Stimulated activated CD4-positive, alpha-beta T cell treated with anti-CD3 and anti-CD28 coated beads, Interleukin-4, amount 100 ng/mL, for 48 hours (primary cell): ENCODE results near the gene RSPRY1.
"Not testable (repeated sequence)": the region's sequence is repeated elsewhere in the genome, so short reads cannot be mapped to it uniquely, and the experiment has no call there.

Experiments used
- DNase-seq, 2 donors: peaks; one replicate each; pipeline ENCODE4 v3.0.0-alpha.2; 2020; ENCODE audit warnings: low read depth in 2 of 2

Gene RSPRY1

GRCh38 chr16:57255686-57256415 lies 69.7 kb downstream of the RSPRY1 start:
- DNase-seq = no peak

- DNase-seq = no peak
Observed at GRCh38 chr16:57256601-57257395, 70.7 kb downstream of the RSPRY1 start.

GRCh38 chr16:57257455-57258070 lies 71.4 kb downstream of the RSPRY1 start:
- no peak for DNase-seq

GRCh38 chr16:57258226-57258909 lies 72.2 kb downstream of the RSPRY1 start:
- no peak for DNase-seq

- DNase-seq = no peak
Observed at GRCh38 chr16:57258910-57259475, 72.9 kb downstream of the RSPRY1 start.

GRCh38 chr16:57260294-57260929 lies 74.3 kb downstream of the RSPRY1 start:
- no peak for DNase-seq

GRCh38 chr16:57261806-57262205 lies 75.7 kb downstream of the RSPRY1 start:
- DNase-seq = no peak

- DNase-seq = no peak
Observed at GRCh38 chr16:57262841-57263540, 76.9 kb downstream of the RSPRY1 start.

- DNase-seq = no peak
Observed at GRCh38 chr16:57263541-57264351, 77.6 kb downstream of the RSPRY1 start.

GRCh38 chr16:57264381-57264780 lies 78.3 kb downstream of the RSPRY1 start:
- DNase-seq = no peak

GRCh38 chr16:57264950-57265371 lies 78.8 kb downstream of the RSPRY1 start:
- DNase-seq = no peak

GRCh38 chr16:57265850-57266530 lies 79.9 kb downstream of the RSPRY1 start:
- DNase-seq = no peak

GRCh38 chr16:57266531-57267260 lies 80.6 kb downstream of the RSPRY1 start:
- no peak for DNase-seq

GRCh38 chr16:57267343-57267742 lies 81.2 kb downstream of the RSPRY1 start:
- DNase-seq = not testable (repeated sequence)

GRCh38 chr16:57268804-57269800 lies 83.0 kb downstream of the RSPRY1 start:
- DNase-seq = no peak

- DNase-seq = no peak
Observed at GRCh38 chr16:57270221-57271062, 84.3 kb downstream of the RSPRY1 start.

- no peak for DNase-seq
Observed at GRCh38 chr16:57271063-57271345, 84.9 kb downstream of the RSPRY1 start.
